Skeletal muscle tissue (tissue), 4 donors: ENCODE results near the gene TRIM24. TPM values are rescaled to one million over a fixed set of nuclear protein-coding genes. Genes with fewer than 3 reads are reported as not detected.

Experiments
- H3K27ac ChIP-seq: one replicate; pipeline ENCODE4 v1.7.0; 2013; ENCODE audit warnings: mild to moderate bottlenecking, low read depth, low read length, inconsistent platforms
- H3K27me3 ChIP-seq, 3 donors: one replicate each; pipeline ENCODE4 v1.7.0; 2013; ENCODE audit warnings: low read length in 3 of 3; ENCODE audit not compliant: control insufficient read depth in 3 of 3, insufficient read depth in 3 of 3
- H3K36me3 ChIP-seq, 3 donors: one replicate each; pipeline ENCODE4 v1.7.0; 2013; ENCODE audit warnings: low read length in 3 of 3; ENCODE audit not compliant: control insufficient read depth in 3 of 3, insufficient read depth in 3 of 3
- H3K4me1 ChIP-seq, 3 donors: one replicate each; pipeline ENCODE4 v1.7.0; 2013; ENCODE audit warnings: low read length in 3 of 3, mild to moderate bottlenecking in 3 of 3; ENCODE audit not compliant: control insufficient read depth in 3 of 3, insufficient read depth in 3 of 3
- H3K4me3 ChIP-seq, 3 donors: one replicate each; pipeline ENCODE4 v1.7.0; 2013; ENCODE audit warnings: low read length in 3 of 3
- H3K9ac ChIP-seq, 3 donors: one replicate each; pipeline ENCODE4 v1.7.0; 2013; ENCODE audit warnings: low read length in 3 of 3, mild to moderate bottlenecking in 3 of 3, moderate library complexity in 2 of 3, low read depth in 1 of 3
- H3K9me3 ChIP-seq, 3 donors: one replicate each; pipeline ENCODE4 v1.7.0; 2013; ENCODE audit warnings: low read length in 3 of 3; ENCODE audit not compliant: control insufficient read depth in 3 of 3
- total RNA-seq: library from RNA; depleted of rRNA; stranded (reverse); fragments of >200 nt; gene quantifications from one replicate; pipeline ENCODE4 v1.2.3, GENCODE V29; 2014
- donor health status: Osteomylitis.

The TRIM24 gene
- total RNA-seq, 1 donor from 2014 or later, result 6.8 TPM

GRCh38 chr7:138512092-138512858, 52.2 kb downstream of the TRIM24 start:
- no peaks in the 10 kb centered on the region for H3K9me3 ChIP-seq
- no peaks in the 10 kb centered on the region for H3K27me3 ChIP-seq
- H3K4me1 ChIP-seq, result peaks cover 0 to 16% (median 9%) of the 10 kb centered on the region in 3 donors
- no peak overlapping the region for H3K4me3 ChIP-seq
- H3K27ac ChIP-seq, result no peak overlapping the region
- peaks cover 0 to 7% (median 5%) of the 10 kb centered on the region in 3 donors for H3K36me3 ChIP-seq
- no peak overlapping the region for H3K9ac ChIP-seq

GRCh38 chr7:138512885-138513284, 52.8 kb downstream of the TRIM24 start:
- Histone ChIP-seq H3K9ac (no peak overlapping the region), H3K27ac (peak overlapping the region; percentile 16), H3K4me3 (no peak overlapping the region), H3K27me3 (no peaks in the 10 kb centered on the region), H3K9me3 (no peaks in the 10 kb centered on the region), H3K4me1 (peaks cover 0 to 16% (median 9%) of the 10 kb centered on the region in 3 donors), H3K36me3 (peaks cover 0 to 7% (median 5%) of the 10 kb centered on the region in 3 donors)

- Histone ChIP-seq H3K27ac (peak overlapping the region; percentile 16), H3K27me3 (no peaks in the 10 kb centered on the region), H3K4me3 (no peak overlapping the region)
Observed at GRCh38 chr7:138513344-138513871, 53.3 kb downstream of the TRIM24 start.

GRCh38 chr7:138514044-138514443, 54.0 kb downstream of the TRIM24 start:
- Histone ChIP-seq H3K4me1 (peaks cover 0 to 16% (median 9%) of the 10 kb centered on the region in 3 donors), H3K27me3 (no peaks in the 10 kb centered on the region), H3K36me3 (peaks cover 3 to 8% (median 7%) of the 10 kb centered on the region in 3 donors), H3K9me3 (no peaks in the 10 kb centered on the region), H3K4me3 (no peak overlapping the region), H3K27ac (no peak overlapping the region), H3K9ac (no peak overlapping the region)

More at GRCh38 chr7:138513344-138513871, 53.3 kb downstream of the TRIM24 start:
- H3K4me1 ChIP-seq, result peaks cover 0 to 16% (median 9%) of the 10 kb centered on the region in 3 donors
- no peaks in the 10 kb centered on the region for H3K9me3 ChIP-seq
- no peak overlapping the region for H3K9ac ChIP-seq
- H3K36me3 ChIP-seq, result peaks cover 0 to 7% (median 5%) of the 10 kb centered on the region in 3 donors

- H3K4me3 ChIP-seq, result no peak overlapping the region
- H3K9ac ChIP-seq, result no peak overlapping the region
- H3K27me3 ChIP-seq, result no peaks in the 10 kb centered on the region
- H3K36me3 ChIP-seq, result peaks cover 7 to 13% (median 12%) of the 10 kb centered on the region in 3 donors
- no peak overlapping the region for H3K27ac ChIP-seq
- H3K4me1 ChIP-seq, result peaks cover 0 to 16% (median 9%) of the 10 kb centered on the region in 3 donors
- no peaks in the 10 kb centered on the region for H3K9me3 ChIP-seq
Observed at GRCh38 chr7:138515001-138515528, 55.0 kb downstream of the TRIM24 start.

- H3K36me3 ChIP-seq, result peaks cover 7% of the 10 kb centered on the region in 3 donors
- H3K4me3 ChIP-seq, result no peak overlapping the region
- no peaks in the 10 kb centered on the region for H3K4me1 ChIP-seq
- no peak overlapping the region for H3K9ac ChIP-seq
- H3K27ac ChIP-seq, result no peak overlapping the region
- H3K9me3 ChIP-seq, result no peaks in the 10 kb centered on the region
- no peaks in the 10 kb centered on the region for H3K27me3 ChIP-seq
Observed at GRCh38 chr7:138519061-138519798, 59.2 kb downstream of the TRIM24 start.

GRCh38 chr7:138520742-138521141, 60.7 kb downstream of the TRIM24 start:
- no peak overlapping the region for H3K27ac ChIP-seq
- H3K4me1 ChIP-seq, result no peaks in the 10 kb centered on the region
- no peak overlapping the region for H3K9ac ChIP-seq
- no peaks in the 10 kb centered on the region for H3K27me3 ChIP-seq
- H3K9me3 ChIP-seq, result no peaks in the 10 kb centered on the region
- H3K4me3 ChIP-seq, result no peak overlapping the region
- H3K36me3 ChIP-seq, result peaks cover 7 to 10% (median 7%) of the 10 kb centered on the region in 3 donors

GRCh38 chr7:138521837-138522461, 61.9 kb downstream of the TRIM24 start:
- Histone ChIP-seq H3K9ac (no peak overlapping the region), H3K36me3 (peaks cover 5 to 14% (median 7%) of the 10 kb centered on the region in 3 donors), H3K4me1 (no peaks in the 10 kb centered on the region)

GRCh38 chr7:138524259-138524658, 64.2 kb downstream of the TRIM24 start:
- Histone ChIP-seq H3K9me3 (peaks cover 4 to 6% (median 6%) of the 10 kb centered on the region in 3 donors), H3K36me3 (peaks cover 2 to 23% (median 7%) of the 10 kb centered on the region in 3 donors), H3K4me1 (no peaks in the 10 kb centered on the region), H3K27me3 (no peaks in the 10 kb centered on the region), H3K4me3 (no peak overlapping the region), H3K9ac (no peak overlapping the region), H3K27ac (no peak overlapping the region)

More at GRCh38 chr7:138521837-138522461, 61.9 kb downstream of the TRIM24 start:
- no peaks in the 10 kb centered on the region for H3K9me3 ChIP-seq
- H3K27ac ChIP-seq, result no peak overlapping the region
- H3K27me3 ChIP-seq, result no peaks in the 10 kb centered on the region
- no peak overlapping the region for H3K4me3 ChIP-seq
